HCT116 (cell line): ENCODE data around the gene MED28. TPM values are rescaled to one million over a fixed set of nuclear protein-coding genes. Genes with fewer than 3 reads are reported as not detected.

Source experiments
- ATAC-seq: fragments of 200-7000 bp; cut with Tn5 transposase; 2 replicates; pipeline ENCODE4 v1.9.1; 2020; ENCODE audit warnings: mild to moderate bottlenecking, moderate library complexity
- BruUV-seq: library from RNA; stranded (reverse); fragments of 400-500 nt; replicated peaks from 2 replicates; lab custom pipeline; 2021; lab: Mats Ljungman, UMichigan
- CTCF ChIA-PET: fragments of 300-600 bp; sonication (Branson Sonifier 250); formaldehyde crosslinking; loops from one replicate; lab custom pipeline; 2021; ENCODE audit warnings: antibody characterized with exemption; lab: Charles Lee
- POLR2A ChIA-PET: fragments of 300-600, 350-600 bp; sonication (Branson Sonifier 250); formaldehyde crosslinking; loops from one replicate; lab custom pipeline; 2021; ENCODE audit warnings: antibody characterized with exemption; lab: Charles Lee
- RAD21 ChIA-PET, 2 experiments: fragments of 300-600 bp; sonication (Branson Sonifier 250); formaldehyde crosslinking; loops; one replicate each; lab custom pipeline; 2023; ENCODE audit warnings: low total read pairs in 2 of 2; ENCODE audit not compliant: uncharacterized antibody in 2 of 2, unreplicated experiment in 2 of 2, low non-redundant PET in 1 of 2; lab: Charles Lee
- DNase-seq: peaks from one replicate; pipeline ENCODE4 v3.0.0-alpha.2; 2010; ENCODE audit warnings: low read depth, low spot score
- H2AFZ ChIP-seq: fragments of 200-600 bp; shearing (Covaris generic), sonication (generic); 2 replicates; pipeline ENCODE4 v1.6.1; 2017; ENCODE audit warnings: low read depth, mixed run types, mixed read lengths, antibody characterized with exemption, low read length; ENCODE audit not compliant: poor library complexity, severe bottlenecking
- H3K27ac ChIP-seq: 2 replicates; pipeline ENCODE4 v1.5.1; 2012; ENCODE audit warnings: low read depth, low read length
- H3K27me3 ChIP-seq: fragments of 200-600 bp; sonication (generic); 2 replicates; pipeline ENCODE4 v1.6.1; 2016; ENCODE audit warnings: mixed run types, low read length, mixed read lengths; ENCODE audit not compliant: insufficient read depth
- H3K36me3 ChIP-seq, 2 experiments: fragments of 200-500 bp in 1 of 2; fragments of 200-600 bp in 1 of 2; sonication (Bioruptor generic) in 1 of 2; sonication (generic) in 1 of 2; 2 replicates each; pipeline versions ENCODE4 v1.5.1 to v1.6.1; 2014 to 2016; ENCODE audit warnings: low read length in 2 of 2, inconsistent platforms in 1 of 2, mixed read lengths in 1 of 2, mixed run types in 1 of 2; ENCODE audit not compliant: insufficient read depth in 2 of 2, control insufficient read depth in 1 of 2
- H3K4me1 ChIP-seq, 2 experiments: fragments of 200-600 bp in 1 of 2; sonication (generic) in 1 of 2; 2 replicates each; pipeline versions ENCODE4 v1.5.1 to v1.6.1; 2012 to 2017; ENCODE audit warnings: low read length in 2 of 2, inconsistent platforms in 1 of 2, mild to moderate bottlenecking in 1 of 2, mixed read lengths in 1 of 2, mixed run types in 1 of 2, moderate library complexity in 1 of 2; ENCODE audit not compliant: insufficient read depth in 2 of 2, control insufficient read depth in 1 of 2
- H3K4me2 ChIP-seq: fragments of 200-600 bp; sonication (generic); 2 replicates; pipeline ENCODE4 v1.6.1; 2017; ENCODE audit warnings: mixed run types, low read length, mixed read lengths
- H3K4me3 ChIP-seq, 2 experiments: fragments of 200-600 bp in 1 of 2; sonication (generic) in 1 of 2; replicated peaks in 1 of 2; 2 replicates each; pipeline ENCODE4 v1.5.1; 2011 to 2016; ENCODE audit warnings: low read length in 2 of 2, control low read depth in 1 of 2, low read depth in 1 of 2, mild to moderate bottlenecking in 1 of 2, mixed read lengths in 1 of 2, mixed run types in 1 of 2
- H3K79me2 ChIP-seq: fragments of 200-600 bp; sonication (generic); 2 replicates; pipeline ENCODE4 v1.6.1; 2017; ENCODE audit warnings: mild to moderate bottlenecking, mixed run types, low read length, moderate library complexity, mixed read lengths; ENCODE audit not compliant: insufficient read depth
- H3K9ac ChIP-seq: fragments of 200-600 bp; sonication (generic); 2 replicates; pipeline ENCODE4 v1.6.1; 2016; ENCODE audit warnings: low read length, mixed read lengths
- H3K9me2 ChIP-seq: fragments of 200-600 bp; sonication (generic), shearing (Covaris generic); 2 replicates; pipeline ENCODE4 v1.6.1; 2017; ENCODE audit warnings: mixed run types, mild to moderate bottlenecking, moderate library complexity; ENCODE audit not compliant: insufficient read depth
- H3K9me3 ChIP-seq, 2 experiments: fragments of 200-500 bp in 1 of 2; fragments of 200-600 bp in 1 of 2; sonication (Bioruptor generic) in 1 of 2; sonication (generic) in 1 of 2; 2 replicates each; pipeline ENCODE4 v1.6.1; 2014 to 2017; ENCODE audit warnings: low read length in 2 of 2, mixed read lengths in 2 of 2, inconsistent platforms in 1 of 2, low read depth in 1 of 2, mild to moderate bottlenecking in 1 of 2, mixed run types in 1 of 2, moderate library complexity in 1 of 2; ENCODE audit not compliant: control insufficient read depth in 1 of 2, insufficient read depth in 1 of 2
- H4K20me1 ChIP-seq: fragments of 200-600 bp; sonication (generic), shearing (Covaris generic); 2 replicates; pipeline ENCODE4 v1.6.1; 2017; ENCODE audit warnings: mixed run types, mild to moderate bottlenecking, moderate library complexity; ENCODE audit not compliant: insufficient read depth
- CBX3 ChIP-seq: IDR thresholded peaks from 2 replicates; pipeline ENCODE4 v1.6.1; 2012; ENCODE audit warnings: low read depth
- EGR1 ChIP-seq: IDR thresholded peaks from 2 replicates; pipeline ENCODE4 v1.6.1; 2012; ENCODE audit warnings: low read depth
- EZH2 ChIP-seq: fragments of 200-600 bp; sonication (generic); IDR thresholded peaks from 2 replicates; pipeline ENCODE4 v1.6.1; 2017; ENCODE audit warnings: antibody characterized with exemption, mixed run types
- JUND ChIP-seq: IDR thresholded peaks from 2 replicates; pipeline ENCODE4 v1.6.1; 2012
- POLR2A ChIP-seq: IDR thresholded peaks from 2 replicates; pipeline ENCODE4 v1.7.0; 2011; ENCODE audit warnings: borderline replicate concordance; ENCODE audit not compliant: insufficient read depth, insufficient read length; ENCODE audit errors: extremely low read depth
- POLR2AphosphoS5 ChIP-seq: IDR thresholded peaks from 2 replicates; pipeline ENCODE4 v1.6.1; 2011; ENCODE audit warnings: mild to moderate bottlenecking, low read depth, low read length, moderate library complexity
- RAD21 ChIP-seq: IDR thresholded peaks from 2 replicates; pipeline ENCODE4 v1.6.1; 2012; ENCODE audit warnings: low read depth, mild to moderate bottlenecking
- SIN3A ChIP-seq: IDR thresholded peaks from 2 replicates; pipeline ENCODE4 v1.6.1; 2012; ENCODE audit warnings: low read depth
- SP1 ChIP-seq: IDR thresholded peaks from 2 replicates; pipeline ENCODE4 v1.6.1; 2012; ENCODE audit warnings: low read depth
- SRF ChIP-seq: IDR thresholded peaks from 2 replicates; pipeline ENCODE4 v1.6.1; 2012; ENCODE audit warnings: low read depth
- TCF7L2 ChIP-seq: IDR thresholded peaks from 2 replicates; pipeline ENCODE4 v1.7.0; 2011; ENCODE audit warnings: borderline replicate concordance, inconsistent platforms; ENCODE audit not compliant: insufficient read depth, insufficient read length; ENCODE audit errors: extremely low read depth
- ZBTB33 ChIP-seq: IDR thresholded peaks from 2 replicates; pipeline ENCODE4 v1.6.1; 2011; ENCODE audit warnings: mild to moderate bottlenecking, low read length, moderate library complexity; ENCODE audit not compliant: insufficient replicate concordance; ENCODE audit errors: extremely low read depth
- intact Hi-C: fragments of 100-400 bp; cut with micrococcal nuclease; formaldehyde crosslinking; loops from 2 replicates; pipeline ENCODE4 v1.10.0; 2022
- total RNA-seq: library from RNA; stranded (reverse); gene quantifications from one replicate; pipeline ENCODE4 v1.2.1, GENCODE V29; 2021; ENCODE audit not compliant: unreplicated experiment
- TF ChIP-seq, protein P1 (sequence below): IDR thresholded peaks from 2 replicates; pipeline ENCODE4 v1.6.1; 2012
- TF ChIP-seq, protein P2 (sequence below): IDR thresholded peaks from 2 replicates; pipeline ENCODE4 v1.6.1; 2012

MED28 gene
- total RNA-seq, 1 experiment from 2014 or later, result 48.8 TPM

DNA sequence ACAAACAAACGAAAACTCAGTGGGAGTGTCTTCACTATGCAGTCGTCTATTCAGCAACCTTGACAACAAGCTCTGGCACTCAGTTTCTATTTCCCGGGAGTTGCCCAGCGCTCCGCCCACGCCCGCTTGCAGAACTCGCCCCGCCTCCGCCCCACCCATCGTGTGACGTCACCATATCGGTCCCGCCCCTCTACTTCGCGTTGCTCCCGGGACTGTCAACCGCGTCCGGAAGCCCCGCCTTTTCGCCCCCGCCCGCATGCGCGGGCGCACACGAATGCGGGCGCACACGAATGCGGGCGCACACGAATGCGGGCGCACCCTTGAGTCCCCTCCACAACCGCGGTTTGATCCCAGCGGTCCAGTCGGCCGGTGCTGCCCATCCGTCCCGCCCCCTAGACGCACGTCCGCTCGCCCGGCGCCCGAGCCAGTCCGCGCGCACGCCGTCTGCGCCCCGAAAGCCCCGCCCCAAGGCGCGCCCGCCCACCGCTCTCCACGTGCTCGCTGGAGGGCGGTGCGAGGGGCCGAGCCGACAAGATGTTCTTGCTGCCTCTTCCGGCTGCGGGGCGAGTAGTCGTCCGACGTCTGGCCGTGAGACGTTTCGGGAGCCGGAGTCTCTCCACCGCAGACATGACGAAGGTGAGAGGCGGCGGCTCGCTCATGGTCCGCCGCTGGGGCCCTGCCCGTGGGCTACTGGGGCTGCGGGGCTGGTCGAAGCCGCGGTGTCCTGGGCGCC, 37.3 kb upstream of the MED28 start, which contains the start of gene LAP3:
LAP3 (plus strand) TSS at position 267 of the 733 bp plus-strand sequence; CDS start at position 535, 268 bp downstream.
- BruUV-seq, result no TSS peak
- TF ChIP-seq SRF (no peak), CBX3 (peak; percentile 86), SP1 (peak; percentile 66), EZH2 (no peak), SIN3A (peak; percentile 92), EGR1 (peak; percentile 98), RAD21 (no peak), POLR2A (peak; percentile 71), POLR2AphosphoS5 (peak; percentile 90), JUND (no peak), ZBTB33 (no peak), TCF7L2 (no peak)
- TF ChIP-seq, protein P1, sequence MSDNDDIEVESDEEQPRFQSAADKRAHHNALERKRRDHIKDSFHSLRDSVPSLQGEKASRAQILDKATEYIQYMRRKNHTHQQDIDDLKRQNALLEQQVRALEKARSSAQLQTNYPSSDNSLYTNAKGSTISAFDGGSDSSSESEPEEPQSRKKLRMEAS, result peak; percentile 99
- TF ChIP-seq, protein P2, sequence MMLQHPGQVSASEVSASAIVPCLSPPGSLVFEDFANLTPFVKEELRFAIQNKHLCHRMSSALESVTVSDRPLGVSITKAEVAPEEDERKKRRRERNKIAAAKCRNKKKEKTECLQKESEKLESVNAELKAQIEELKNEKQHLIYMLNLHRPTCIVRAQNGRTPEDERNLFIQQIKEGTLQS, result no peak
- Histone ChIP-seq H3K4me1 (peaks cover 6 to 18% of the 10 kb centered on the region in 2 experiments; a peak in 3 of 4 replicates), H3K9ac (peak within 1 kb of the TSS; percentile 80), H3K36me3 (peaks cover 8 to 15% of the 10 kb centered on the region in 2 experiments; a peak in 3 of 4 replicates), H2AFZ (peak within 1 kb of the TSS; percentile 78), H3K27me3 (no peaks in the 10 kb centered on the region), H4K20me1 (no peaks in the 10 kb centered on the region), H3K79me2 (peaks cover 17% of the 10 kb centered on the region; the same call in 1 of the 2 replicates), H3K4me2 (peak within 1 kb of the TSS; percentile 88), H3K9me3 (no peaks in the 10 kb centered on the region), H3K4me3 (peak within 1 kb of the TSS; percentile 62 to 78), H3K9me2 (no peaks in the 10 kb centered on the region), H3K27ac (peak within 1 kb of the TSS; percentile 76)
- peak; percentile 94 for ATAC-seq
- CTCF ChIA-PET, result no interaction called here
- POLR2A ChIA-PET, result interaction anchor here (0.6 to 1.0 kb wide), 2 partner anchors 18 to 26 kb away, joined by 3 read pairs; no protein-coding TSS in a partner anchor
- DNase-seq, result peak; percentile 88
- intact Hi-C loops, result loop anchor here (2.0 kb wide), 1 partner anchor 38 kb away; the partner anchor contains the start of gene MED28
- RAD21 ChIA-PET, result no interaction called here
